Measurements from ENCODE around the gene EGFL8. TPM values are rescaled to one million over a fixed set of nuclear protein-coding genes. Genes with fewer than 3 reads are reported as not detected.

EGFL8 gene
- total and polyA plus RNA-seq, 9 of the 15 experiments (the other 6 are each of a cell fraction or from before 2014, with no cell fraction given) = 2.2 to 47.4 (median 14.2) TPM

- TF ChIP-seq ZNF561 (CRISPR knock-in tag; conservative IDR thresholded peaks at IDR 0.05) = no peak
- TF ChIP-seq KDM1A (IDR thresholded peaks at IDR 0.05) = no peak
- no peak for TF ChIP-seq TRIM25 (IDR thresholded peaks at IDR 0.05; ENCODE audit: borderline replicate concordance)
- TF ChIP-seq CEBPG (CRISPR knock-in tag; IDR thresholded peaks at IDR 0.05) = no peak
- TF ChIP-seq CEBPG (tag; conservative IDR thresholded peaks at IDR 0.05 in 1 of 2, IDR thresholded peaks at IDR 0.05 in 1 of 2) = 0 out of 4 replicates have a peak, but pooled peaks of 1 of the 2 experiments have one; percentile 27
- no peak for TF ChIP-seq PTTG1 (tag; IDR thresholded peaks at IDR 0.05; ENCODE audit: low read depth)
- TF ChIP-seq ZSCAN32 (CRISPR knock-in tag; IDR thresholded peaks at IDR 0.05) = no peak
- peak; percentile 81; the same call in 1 of the 2 replicates for TF ChIP-seq EP400 (IDR thresholded peaks at IDR 0.05)
- TF ChIP-seq CBFB (CRISPR knock-in tag; IDR thresholded peaks at IDR 0.05) = no peak
- TF ChIP-seq BCL6 (CRISPR knock-in tag; IDR thresholded peaks at IDR 0.05) = no peak
- TF ChIP-seq HNRNPK (IDR thresholded peaks at IDR 0.05; ENCODE audit: low read depth, low read length, poor library complexity, severe bottlenecking) = no peak
- TF ChIP-seq PREB (CRISPR knock-in tag; IDR thresholded peaks at IDR 0.05) = no peak
- no peak for TF ChIP-seq GTF2F1 (IDR thresholded peaks at IDR 0.05; ENCODE audit: low read depth, low read length)
- no peak for TF ChIP-seq ZNF282 (CRISPR knock-in tag; IDR thresholded peaks at IDR 0.05)
- no peak for TF ChIP-seq ZNF609 (CRISPR knock-in tag; IDR thresholded peaks at IDR 0.05; ENCODE audit: borderline replicate concordance)
- TF ChIP-seq TEAD4 (IDR thresholded peaks at IDR 0.05; ENCODE audit: low read length) = peak; percentile 6; the same call in 1 of the 2 replicates
- no peak for TF ChIP-seq TEAD4 (CRISPR knock-in tag; IDR thresholded peaks at IDR 0.05; ENCODE audit: borderline replicate concordance)
- TF ChIP-seq RCOR1 (IDR thresholded peaks at IDR 0.05; ENCODE audit: borderline replicate concordance in 1 of 2, low read depth in 2 of 2, low read length in 2 of 2) = peak in 1 of 2 experiments; percentile 76; a peak in 2 of 4 replicates
- no peak for TF ChIP-seq PURB (CRISPR knock-in tag; IDR thresholded peaks at IDR 0.05; ENCODE audit: low read depth)
- TF ChIP-seq SMARCB1 (IDR thresholded peaks at IDR 0.05; ENCODE audit: insufficient read length, low read depth) = no peak
- TF ChIP-seq ZNF140 (CRISPR knock-in tag; IDR thresholded peaks at IDR 0.05) = no peak
Observed at GRCh38 chr6:32177788-32178546, 13.6 kb downstream of the EGFL8 start, which contains the start of gene RNF5 (continued).

Data from K562 (cell line).